Right lobe of liver (tissue), 4 donors: ENCODE measurements around the gene EPHB1.

ENCODE experiments used
- POLR2A ChIP-seq: fragments of 450-650 bp; IDR thresholded peaks from one replicate; pipeline ENCODE4 v1.6.1; 2017; ENCODE audit warnings: antibody characterized with exemption, mild to moderate bottlenecking
- TF ChIP-seq, protein P1 (sequence below), 4 donors: fragments of 200-600 bp in 3 of 4; fragments of 450-650 bp in 1 of 4; IDR thresholded peaks; one replicate each; pipeline versions ENCODE4 v1.5.1 to v1.8.0; 2016 to 2022; ENCODE audit warnings: antibody characterized with exemption in 4 of 4, mild to moderate bottlenecking in 2 of 4
- donor health status: DM: no; HTN: no; CAD: no.
- donor health status: DM: no; HTN: no; CAD: no.
- donor health status: DM: no; HTN: yes; CAD: no.

DNA sequence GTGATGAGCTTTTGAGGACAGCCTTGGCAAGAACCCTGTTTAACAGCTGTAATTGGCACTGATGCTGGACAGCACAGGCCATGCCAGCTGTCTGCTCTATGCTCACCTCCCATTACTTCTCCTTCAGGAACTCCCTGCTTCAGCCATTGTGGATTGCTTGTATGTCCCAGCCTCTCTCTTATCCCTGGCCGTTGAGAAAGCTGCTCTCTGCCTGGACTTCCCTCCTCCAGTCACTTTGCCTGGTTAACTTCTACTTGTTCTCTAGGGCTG, 444.5 kb downstream of the EPHB1 start:
- TF ChIP-seq, protein P1, sequence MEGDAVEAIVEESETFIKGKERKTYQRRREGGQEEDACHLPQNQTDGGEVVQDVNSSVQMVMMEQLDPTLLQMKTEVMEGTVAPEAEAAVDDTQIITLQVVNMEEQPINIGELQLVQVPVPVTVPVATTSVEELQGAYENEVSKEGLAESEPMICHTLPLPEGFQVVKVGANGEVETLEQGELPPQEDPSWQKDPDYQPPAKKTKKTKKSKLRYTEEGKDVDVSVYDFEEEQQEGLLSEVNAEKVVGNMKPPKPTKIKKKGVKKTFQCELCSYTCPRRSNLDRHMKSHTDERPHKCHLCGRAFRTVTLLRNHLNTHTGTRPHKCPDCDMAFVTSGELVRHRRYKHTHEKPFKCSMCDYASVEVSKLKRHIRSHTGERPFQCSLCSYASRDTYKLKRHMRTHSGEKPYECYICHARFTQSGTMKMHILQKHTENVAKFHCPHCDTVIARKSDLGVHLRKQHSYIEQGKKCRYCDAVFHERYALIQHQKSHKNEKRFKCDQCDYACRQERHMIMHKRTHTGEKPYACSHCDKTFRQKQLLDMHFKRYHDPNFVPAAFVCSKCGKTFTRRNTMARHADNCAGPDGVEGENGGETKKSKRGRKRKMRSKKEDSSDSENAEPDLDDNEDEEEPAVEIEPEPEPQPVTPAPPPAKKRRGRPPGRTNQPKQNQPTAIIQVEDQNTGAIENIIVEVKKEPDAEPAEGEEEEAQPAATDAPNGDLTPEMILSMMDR (IDR thresholded peaks at IDR 0.05): no peak
- TF ChIP-seq POLR2A: no peak
